Inflammatory macrophage treated with lipopolysaccharide for 4 hours (primary cell): ENCODE results near the gene ZNF148.

Source experiments
- DNase-seq: peaks from one replicate; pipeline ENCODE4 v3.0.0-alpha.2; 2020

ZNF148 gene

DNA sequence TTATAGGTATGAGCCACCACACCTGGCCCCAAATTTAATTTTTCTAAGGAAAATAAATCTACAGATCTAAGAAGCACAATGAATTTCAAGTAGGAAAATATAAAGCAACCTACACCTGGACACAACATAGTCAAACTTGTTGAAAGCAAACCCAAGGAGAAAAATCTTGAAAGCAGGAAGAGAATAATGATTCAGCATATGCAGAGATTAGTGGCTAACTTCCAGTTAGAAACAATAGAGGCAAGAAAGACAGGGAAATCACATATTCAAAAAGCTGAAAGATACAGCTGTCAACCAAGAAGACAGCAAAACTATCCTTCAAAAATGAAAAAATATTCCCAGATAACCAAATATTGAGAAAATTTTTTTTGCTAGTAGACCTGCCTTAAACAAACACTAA, 49.4 kb downstream of the ZNF148 start:
- DNase-seq: no peak

DNA sequence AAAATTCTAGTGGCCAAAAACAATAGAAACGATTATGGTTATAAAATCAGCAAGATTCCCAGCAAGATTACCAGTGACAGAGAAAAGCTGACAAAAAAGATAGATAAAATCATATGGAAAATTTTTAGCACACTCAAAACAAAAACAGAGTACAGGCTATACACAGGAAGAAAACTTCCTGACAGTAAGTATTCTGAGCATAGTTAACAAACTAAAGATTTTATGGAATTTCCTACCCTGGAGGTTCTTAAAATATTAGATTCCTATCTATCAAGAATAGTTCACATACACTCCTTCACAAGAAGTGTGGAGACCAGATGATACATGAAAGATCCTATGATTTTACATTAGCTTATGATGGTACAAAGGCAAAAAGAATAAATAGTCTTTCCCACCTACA, 50.8 kb downstream of the ZNF148 start:
- no peak for DNase-seq

DNA sequence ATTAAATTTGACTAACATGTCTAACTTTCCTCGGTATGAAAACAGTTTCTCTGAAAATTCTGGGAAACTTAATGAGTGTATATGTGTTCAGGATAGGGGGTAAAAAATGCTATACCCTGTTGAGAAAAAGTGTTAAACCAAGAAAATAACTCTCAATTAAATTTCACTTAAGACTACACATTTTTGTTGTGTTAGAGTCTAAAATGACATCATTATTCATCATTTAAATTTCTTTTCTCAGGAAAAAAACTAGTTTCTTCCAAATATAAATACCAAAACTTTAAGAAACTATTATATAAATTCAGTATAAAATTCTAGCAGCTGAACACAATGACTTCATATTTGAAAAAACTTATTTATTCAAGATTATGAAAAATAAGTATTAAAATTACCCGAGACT, 52.2 kb downstream of the ZNF148 start:
- DNase-seq: no peak

DNA sequence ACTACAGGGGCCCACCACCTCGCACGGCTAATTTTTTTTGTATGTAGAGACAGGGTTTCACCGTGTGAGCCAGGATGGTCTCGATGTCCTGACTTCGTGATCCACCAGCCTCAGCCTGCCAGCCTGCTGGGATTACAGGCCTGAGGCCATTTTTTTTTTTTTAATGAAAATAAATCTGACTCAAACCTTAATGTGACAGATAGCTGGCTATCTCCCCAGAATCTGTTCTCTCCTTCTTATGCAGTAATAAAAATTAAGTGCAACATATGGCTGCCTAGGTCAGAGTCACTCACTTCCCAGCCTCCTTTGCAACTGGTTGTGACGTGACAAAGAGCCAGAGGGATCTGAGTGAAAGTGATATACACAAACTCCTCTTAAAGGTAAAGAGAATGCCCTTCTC, 53.0 kb downstream of the ZNF148 start:
- no peak for DNase-seq

DNA sequence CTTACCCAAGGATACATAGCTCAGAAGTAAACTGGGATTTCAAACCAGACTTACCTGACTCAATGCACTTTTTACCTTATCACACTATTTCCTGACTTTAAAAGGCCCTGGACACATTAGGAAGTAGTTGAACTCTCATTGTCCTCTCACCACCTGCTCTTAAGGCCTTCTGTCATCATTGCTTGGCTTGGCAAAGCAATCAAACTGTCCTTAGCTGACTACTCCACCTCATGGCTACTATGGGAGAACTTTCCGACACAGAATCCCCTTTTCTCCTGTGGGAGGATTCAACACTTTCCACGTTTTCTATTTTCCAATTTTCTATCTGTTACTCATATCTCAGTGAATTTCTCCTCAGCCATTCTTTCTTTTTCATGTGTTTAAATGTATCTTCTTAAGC, 55.4 kb downstream of the ZNF148 start:
- DNase-seq: no peak

DNA sequence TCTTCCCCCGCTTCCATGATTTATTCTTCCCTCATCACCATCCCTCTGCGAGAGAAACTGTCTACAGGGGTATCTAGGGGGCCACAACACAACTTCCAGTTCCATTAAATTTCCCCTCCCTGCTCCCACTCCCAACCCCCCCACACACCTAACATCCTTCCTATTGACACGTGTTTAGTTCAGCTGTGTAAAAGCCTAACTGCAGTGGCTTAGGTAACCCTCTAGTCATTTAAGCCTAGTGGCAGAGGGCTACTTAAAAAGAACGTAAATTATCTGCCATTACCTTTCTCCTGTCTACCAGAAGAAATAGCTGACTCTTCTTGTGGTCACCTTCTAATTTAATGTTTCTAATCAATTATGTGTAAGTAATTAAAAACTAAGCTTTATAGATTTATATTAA, 56.3 kb downstream of the ZNF148 start:
- DNase-seq: no peak

DNA sequence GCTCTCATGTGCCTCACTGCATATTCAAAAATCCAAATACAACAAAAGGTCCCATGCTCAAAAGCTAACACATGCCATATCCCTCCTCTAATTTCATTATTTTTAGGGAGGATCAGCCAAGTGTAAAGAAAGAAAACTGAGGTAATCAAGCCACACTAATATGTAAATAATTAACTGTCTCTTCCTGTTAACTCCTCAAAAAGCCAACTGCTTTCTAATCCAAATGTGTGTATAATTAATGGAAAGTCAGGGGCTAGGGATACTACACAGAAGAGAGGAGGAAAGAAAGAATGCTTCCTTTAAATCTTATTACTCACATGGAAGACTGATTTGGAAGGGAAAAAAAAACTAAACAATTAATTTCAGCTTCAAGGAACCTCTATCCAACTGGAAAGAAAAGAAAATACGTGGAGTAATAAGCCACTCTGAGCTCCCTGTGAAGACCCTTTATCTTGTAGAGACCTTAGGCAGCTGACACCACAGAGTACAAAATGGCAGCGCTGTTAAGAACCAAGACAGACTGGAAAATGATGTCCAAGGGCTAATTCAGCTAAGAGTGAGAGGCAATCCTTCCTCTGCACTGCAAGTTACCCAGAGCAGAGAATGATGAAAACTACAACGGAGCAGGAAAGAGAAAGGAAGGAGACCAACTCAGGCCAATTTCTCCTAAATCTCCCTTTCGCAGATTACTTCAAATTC, 56.8 kb downstream of the ZNF148 start:
- no peak for DNase-seq

DNA sequence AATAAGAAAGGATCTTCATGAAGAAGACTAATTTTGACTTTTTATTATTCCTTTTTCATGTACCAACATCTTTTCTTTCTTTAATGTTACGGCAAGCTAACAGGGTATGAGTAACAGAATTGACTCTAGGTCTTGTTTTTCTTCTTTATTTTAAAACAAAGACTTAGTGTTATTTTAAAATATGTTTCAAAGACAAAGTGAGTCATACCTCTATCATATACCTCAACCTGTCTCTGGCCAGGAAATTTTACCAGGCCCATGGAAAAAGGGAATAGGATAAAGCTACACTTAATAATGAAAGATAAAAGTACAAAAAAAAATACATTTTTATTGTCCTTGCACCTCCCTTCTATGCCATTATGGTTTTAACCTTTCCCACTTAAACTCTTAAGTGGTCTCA, 57.4 kb downstream of the ZNF148 start:
- DNase-seq: no peak

DNA sequence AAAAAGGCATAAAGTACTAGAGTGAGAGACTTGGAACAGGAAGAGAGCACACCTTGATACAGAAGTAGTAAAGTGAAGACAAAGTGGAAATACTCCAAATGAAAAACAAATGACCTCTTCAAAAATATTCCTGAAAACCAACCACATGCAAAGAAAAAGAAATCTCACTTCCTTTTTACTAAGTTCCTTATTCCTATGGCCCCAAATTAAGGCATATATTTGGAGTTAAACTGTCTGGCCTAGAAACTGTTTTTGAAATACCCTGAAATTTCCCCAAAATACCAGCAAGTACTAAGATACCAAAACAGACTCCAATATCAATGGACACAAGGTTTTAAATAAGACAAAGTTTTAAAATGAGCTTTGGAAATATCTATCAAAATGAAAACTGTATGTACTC, 58.2 kb downstream of the ZNF148 start:
- DNase-seq: peak; percentile 47

DNA sequence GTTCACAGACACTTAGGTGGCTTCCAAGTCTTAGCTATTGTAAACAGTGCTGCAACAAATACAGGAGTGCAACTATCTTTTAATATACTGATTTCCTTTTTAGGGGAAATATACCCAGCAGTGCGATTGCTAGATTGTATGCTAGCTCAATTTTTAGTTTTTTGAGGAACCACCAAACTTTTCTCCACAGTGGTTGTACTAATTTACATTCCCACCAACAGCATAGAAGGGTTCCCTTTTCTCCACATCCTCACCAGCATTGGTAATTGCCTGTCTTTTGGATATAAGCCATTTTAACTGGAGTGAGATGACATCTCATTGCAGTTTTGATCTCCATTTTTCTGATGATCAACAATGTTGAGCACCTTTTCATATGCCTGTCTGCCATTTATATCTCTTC, 58.9 kb downstream of the ZNF148 start:
- no peak for DNase-seq

DNA sequence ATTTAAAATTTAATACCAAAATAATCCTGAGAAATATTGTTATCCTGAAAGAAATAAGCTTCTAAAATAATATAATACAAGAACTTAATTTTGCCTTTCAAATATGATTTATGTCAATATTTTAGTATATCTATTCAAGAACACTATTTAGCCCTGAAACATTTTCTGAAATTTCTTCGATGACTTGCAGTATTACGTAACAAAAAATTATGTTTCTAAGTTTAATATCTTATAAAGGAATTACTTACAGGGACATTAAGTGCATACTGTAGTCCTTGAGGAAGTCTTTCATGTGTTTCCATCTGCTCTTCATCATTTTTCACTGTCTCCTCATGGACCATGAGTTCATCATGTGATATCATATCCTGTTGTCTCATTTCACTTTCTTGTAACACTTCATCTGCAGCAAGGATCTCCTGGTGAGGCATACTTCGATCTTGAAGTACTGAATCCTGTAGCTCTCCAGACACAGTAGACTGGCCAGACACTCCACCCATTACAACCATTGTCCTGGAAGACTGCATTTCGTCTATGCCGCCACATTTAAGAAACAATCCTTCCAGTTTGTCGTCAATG, 62.0 kb downstream of the ZNF148 start:
- peak; percentile 68 for DNase-seq

DNA sequence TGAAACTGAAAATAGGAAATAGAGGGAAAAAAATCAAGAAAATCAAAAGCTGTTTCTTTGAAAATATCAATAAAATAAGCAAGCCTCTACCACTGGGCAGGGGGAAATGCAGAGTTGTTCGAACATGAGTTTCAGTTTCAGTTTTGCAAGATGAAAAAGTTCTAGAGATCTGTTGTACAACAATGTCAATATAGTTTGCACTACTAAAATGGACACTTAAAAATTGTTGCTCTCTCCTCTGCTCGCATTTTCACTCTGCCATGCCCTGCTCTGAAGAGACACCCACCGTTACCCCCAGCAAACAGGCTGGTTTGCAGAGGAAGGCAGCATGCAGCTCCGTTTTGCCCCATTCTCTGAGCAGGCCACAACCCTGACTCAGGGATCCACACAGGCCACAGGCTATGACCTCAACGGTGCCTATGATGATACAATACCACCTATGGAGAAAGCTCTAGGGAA, 64.5 kb downstream of the ZNF148 start:
- peak; percentile 78 for DNase-seq

DNA sequence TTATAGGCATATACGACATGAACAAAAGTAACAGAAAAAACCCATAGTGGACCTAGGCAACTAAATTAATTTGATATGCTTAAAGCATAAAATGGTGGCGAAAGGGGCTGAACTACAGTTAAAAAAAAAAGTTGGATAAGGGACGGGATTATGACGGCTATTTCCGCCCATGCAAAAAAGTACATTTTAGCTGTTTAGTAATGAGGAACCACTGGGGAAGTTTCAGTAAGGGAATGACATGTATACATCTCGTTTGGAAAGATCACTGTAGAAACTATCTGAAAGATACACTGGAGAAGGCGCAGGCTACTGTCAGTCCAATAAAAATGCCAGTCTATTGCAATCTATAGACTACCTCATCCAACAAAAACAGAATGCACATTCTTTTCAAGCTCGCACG, 65.6 kb downstream of the ZNF148 start:
- peak; percentile 62 for DNase-seq

DNA sequence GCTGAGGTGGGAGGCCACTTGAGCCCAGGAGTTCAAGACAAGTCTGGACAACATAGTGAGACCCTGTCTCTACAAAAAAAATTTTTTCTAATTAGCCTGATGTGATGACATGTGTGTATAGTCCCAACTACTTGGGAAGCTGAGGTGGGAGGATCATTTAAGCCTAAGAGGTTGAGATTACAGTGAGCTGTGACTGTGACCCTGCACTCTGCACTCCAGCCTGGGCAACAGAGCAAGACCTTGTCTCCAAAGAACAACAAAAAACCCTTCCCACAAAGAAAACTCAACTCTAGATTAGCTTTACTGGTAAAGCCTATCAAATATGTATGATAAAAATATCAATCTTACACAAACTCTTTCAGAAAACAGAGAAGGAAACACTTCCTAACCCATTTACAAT, 68.5 kb downstream of the ZNF148 start:
- no peak for DNase-seq

DNA sequence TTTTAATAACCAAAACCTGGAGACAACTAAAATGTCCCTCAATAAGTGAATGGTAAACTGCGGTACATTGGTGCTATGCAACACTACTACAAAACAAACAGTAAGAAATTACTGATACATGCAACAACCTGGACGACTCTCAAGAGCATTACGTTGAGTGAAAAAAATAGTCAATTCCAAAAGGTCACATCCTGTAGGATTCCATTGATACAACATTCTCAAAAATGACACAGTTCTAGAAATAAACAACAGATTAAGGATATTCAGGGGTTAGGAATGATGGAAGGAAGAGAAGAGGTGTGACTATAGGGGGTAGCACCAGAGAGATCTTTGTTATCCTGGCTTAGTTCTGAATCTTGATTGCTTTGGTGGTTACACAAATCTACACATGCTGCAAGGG, 72.2 kb downstream of the ZNF148 start:
- no peak for DNase-seq

DNA sequence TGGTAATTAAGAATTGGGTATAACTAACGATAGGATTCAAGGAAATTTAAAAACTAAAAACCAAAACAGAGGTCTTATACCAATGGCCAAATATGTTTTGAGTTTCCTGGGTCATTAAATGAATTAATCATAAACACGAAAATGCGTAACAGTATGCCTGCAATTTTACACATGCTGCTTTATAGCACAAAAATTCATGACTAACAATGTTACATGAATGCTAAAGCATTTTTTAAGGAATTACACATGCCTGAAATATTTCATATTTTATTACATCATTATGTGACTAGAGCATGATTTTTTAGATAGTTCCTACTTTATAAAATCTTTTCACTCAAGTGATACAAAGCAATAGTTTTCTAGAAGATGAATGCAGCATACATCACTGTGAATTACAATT, 74.7 kb downstream of the ZNF148 start:
- no peak for DNase-seq

DNA sequence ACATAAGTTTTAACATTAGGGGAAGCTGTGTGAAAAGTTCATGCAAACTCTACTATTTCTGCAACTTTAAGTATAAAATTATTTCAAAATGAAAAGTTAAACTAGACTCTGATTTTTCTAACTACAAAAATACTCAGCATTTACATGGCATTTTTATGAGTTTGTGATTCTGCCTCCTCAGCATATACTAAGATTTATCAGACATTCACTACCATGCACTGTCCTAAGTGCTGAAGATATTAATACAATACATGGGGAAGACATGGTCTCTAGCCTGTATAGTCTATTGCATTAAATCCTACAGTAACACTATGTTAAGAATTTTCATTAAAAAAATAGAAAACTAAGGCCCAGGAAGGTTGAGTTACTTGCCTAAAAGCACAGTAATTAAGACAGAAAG, 80.7 kb downstream of the ZNF148 start:
- DNase-seq: no peak

DNA sequence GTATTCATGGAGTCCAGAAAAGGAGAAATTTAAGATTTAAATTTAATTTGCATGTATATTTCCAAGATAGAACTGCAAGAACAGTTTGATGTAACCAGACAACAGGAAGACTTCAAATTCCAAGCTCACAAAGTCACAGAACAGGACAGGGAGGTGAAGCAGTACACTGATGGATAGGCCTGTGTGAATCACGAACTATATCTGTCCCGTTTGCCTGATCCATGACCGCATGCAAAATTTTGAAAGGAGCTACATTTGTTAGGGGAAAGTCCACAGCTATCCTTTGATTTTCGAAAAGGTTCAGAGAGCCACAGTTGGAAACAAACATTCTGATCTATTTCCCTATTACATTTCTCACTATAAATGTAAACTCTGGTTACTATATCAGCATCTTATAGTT, 83.1 kb downstream of the ZNF148 start:
- DNase-seq: no peak

DNA sequence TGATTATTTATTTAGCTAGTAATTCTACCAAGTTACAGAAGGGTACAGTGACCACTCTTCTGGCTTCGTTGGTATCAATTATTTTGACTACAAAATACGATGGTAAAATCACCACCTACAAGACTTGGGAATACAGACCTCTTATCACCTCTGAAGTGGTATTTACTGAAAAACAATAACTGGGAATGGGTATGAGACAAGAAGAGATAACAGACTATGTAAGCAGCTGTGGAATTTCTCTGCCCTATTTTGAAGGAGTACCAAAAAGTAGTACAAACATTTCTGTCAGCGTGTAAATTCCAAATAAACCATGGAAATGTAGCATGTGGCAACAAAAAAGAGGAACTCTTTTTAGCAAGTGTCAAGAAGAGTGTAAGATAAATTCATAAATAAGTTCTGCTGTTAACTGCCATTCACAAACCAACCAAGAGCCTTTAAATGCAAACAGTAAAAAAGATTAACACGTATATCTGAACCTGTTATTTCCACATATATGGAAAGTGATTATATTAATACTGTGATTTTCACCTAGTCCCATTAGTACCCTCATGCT, 85.6 kb downstream of the ZNF148 start:
- peak; percentile 16 for DNase-seq

DNA sequence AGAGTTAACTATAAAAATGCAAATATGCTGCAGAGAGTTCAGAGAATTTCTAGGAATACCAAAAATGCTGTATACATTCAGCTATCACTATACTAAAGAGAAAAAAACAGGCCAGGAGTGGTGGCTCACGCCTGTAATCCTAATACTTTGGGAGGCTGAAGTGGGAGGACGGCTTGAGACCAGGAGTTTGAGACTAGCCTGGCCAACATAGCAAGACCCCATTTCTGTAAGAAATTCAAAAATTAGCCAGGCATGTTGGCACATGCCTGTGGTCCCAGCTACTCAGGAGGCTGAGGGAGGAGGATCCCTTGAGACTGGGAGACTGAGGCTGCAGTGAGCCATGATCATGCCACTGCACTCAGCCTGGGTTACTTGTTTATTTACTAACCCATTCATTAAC, 87.9 kb downstream of the ZNF148 start:
- DNase-seq: no peak

DNA sequence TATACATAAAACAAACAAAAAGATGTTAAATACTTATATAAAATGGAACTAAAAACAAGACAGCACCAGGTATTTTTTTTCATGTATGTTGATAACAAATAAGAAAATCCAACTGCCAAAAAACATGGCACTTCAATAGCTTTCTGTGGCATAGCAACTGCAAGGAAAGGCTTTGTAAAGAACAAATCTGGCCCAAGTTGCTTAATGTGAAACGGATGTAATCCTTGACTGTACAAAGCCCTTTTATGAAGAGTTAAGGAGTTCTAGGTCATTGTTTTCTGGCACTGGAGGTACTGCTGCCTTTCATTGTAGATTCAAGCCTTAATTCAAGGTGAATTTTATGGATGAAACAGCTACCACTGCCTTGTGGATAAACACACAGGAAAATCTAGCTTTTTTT, 93.7 kb downstream of the ZNF148 start:
- DNase-seq: no peak

DNA sequence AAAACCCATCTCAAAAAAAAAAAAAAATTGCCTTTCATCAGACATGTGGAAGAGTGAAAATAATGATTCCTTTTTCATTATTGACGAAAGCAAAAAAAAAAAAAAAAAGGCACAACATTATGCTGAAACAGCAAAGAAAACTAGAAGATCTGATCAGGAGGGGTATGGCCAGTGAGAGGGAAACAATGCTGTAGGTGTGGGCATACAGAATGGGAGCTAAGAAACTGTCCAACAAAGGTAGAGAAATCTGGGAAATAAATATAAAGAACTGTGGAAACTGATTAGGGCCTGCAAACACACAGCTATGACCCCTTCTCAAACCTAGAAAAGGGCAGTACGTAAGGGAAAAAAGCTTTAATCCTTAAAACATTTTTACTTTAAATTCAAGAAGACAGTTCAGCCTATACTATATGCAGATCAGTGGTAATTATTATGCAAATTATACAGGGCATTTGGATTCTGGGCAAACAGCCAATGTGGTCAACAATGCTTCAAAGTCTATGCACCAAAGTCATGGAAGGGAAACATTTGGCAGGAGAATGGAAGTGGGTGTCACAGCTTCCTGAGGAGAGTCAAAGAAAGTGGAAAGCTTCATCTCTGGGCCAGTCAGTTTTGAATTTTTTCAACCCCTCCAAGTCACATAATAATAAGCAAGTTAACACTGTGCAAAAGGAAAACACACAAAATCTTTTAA, 94.3 kb downstream of the ZNF148 start:
- DNase-seq: no peak

DNA sequence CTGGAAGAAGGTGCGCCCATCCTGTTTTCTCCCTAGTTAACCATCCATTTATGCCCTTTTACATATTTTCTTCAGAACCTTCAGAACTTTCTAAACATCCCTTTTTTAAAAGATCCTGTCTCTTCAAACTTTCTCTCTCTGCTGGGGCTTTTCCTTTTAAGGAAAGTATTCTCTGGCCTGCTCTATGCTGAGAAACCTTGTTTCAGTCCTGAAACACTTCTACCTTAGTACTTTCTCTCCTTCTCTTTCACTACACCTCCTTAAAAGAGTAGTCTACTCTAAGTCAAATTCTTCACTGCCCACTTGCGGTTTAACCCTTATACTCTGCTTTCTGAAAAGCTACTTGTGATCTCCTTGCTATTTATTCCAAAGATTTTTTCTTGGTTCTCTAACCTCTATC, 97.0 kb downstream of the ZNF148 start:
- no peak for DNase-seq

DNA sequence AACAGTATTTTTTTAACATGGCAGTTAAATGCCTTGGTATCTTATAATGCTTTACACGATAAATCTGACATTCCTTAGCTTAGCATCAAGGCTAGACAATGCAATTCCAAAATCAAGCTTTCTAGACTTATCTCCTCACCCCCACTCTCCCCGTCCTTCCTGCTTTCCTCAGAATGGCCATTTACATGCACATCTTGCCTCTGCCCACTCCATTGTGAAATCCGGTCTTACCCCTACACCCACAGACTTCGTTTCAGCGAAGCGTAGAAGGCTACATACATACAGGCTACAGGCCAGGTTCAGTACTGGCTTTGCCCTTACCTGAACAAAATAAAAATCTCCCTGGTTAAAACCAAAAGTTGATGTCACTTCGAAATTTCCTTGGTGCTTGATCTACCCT, 104.0 kb downstream of the ZNF148 start:
- DNase-seq: peak; percentile 33
